ENCODE data around the gene SPECC1L.
"Not testable (repeated sequence)": the region's sequence is repeated elsewhere in the genome, so short reads cannot be mapped to it uniquely, and the experiment has no call there.

SPECC1L gene

DNA sequence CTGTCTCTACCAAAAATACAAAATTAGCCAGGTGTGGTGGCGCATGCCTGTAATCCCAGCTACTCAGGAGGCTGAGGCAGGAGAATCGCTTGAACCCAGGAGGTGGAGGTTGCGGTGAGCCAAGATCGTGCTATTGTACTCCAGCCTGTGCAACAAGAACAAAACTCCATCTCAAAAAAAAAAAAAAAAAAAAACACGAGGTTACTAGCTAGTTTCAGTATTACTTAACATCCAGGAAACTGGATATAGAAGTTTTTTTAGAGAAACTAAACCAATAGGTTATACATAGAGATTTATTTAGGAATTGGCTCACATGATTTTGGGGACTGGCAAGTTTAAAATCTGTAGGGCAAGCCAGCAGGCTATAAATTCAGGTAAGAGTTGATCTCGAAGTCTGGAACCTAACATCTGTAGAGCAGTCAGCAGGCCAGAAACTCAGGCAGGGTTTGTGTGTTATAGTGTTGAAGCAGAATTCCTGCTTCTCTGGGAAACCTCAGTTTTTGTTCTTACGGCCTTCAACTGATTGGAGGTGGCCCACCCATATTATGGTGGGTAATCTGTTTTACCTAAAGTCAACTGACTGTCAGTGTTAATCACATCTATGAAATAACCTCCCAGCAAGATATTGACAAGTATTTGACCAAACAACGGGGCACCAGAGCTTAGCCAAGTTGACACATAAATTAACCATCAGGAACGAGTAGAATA lies 29.5 kb upstream of the SPECC1L start:
- Mint-ChIP-seq H3K27ac (peak overlapping the region; percentile 67), H3K4me3 (peak overlapping the region; percentile 55), H3K4me1 (ENCODE audit: low read depth) (peaks cover 40% of the 10 kb centered on the region)
- H3K27me3 Mint-ChIP-seq (ENCODE audit: low read depth); H3K36me3 Mint-ChIP-seq (ENCODE audit: low read depth); H3K9me3 Mint-ChIP-seq; DNase-seq (ENCODE audit: low spot score): not testable (repeated sequence)

DNA sequence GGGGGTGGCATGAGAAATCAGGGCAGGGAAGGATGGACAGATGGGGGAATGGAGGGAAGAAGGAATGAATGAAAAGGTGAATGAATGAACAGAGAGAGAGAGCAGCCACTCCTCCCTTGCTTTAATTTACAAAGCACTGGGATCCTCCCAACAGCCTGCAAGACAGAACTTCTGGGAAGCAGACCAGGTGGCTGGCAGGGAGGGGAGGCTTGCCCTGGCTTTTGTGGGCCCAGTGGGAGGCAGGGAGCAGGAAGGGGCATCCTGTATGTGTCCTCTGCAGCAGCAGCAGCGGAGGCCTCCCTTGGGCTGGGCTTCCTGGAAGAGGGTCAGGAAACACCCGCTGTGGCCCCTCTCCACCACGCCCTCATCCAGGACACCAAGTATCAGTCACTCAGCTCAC lies 27.2 kb upstream of the SPECC1L start:
- not testable (repeated sequence) for DNase-seq (ENCODE audit: low spot score); H3K9me3 Mint-ChIP-seq; H3K36me3 Mint-ChIP-seq (ENCODE audit: low read depth); H3K27me3 Mint-ChIP-seq (ENCODE audit: low read depth)
- Mint-ChIP-seq H3K4me3 (peak overlapping the region; percentile 58), H3K27ac (peak overlapping the region; percentile 78), H3K4me1 (ENCODE audit: low read depth) (peaks cover 38% of the 10 kb centered on the region)

DNA sequence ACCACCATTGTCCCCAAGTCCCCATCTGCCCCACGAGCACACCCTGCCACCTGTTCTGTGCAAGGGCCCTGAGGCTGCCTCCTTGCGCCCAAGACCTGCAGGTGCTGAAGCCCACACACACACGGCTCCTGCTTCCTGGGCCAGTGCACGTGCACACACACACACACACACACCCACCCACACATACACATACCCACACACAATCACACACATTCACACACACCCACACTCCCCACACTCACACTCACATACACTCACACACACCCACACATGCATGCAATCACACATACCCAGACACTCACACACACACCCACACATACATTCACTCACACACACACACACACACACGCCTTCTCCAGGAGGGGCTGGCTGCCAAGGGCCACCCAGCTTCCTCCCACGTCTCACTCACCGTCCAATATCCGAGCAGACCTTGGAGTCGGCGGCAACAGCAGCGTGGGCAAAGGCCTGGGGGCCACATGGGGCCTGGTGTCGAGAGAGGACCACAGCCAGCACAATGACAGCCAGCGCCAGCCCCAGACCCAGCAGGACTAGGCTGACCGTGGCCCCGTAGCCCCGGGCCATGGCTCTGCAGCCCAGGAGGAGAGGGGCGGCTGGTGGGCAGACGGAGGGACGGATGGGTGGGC lies 26.4 kb upstream of the SPECC1L start:
- no peak for DNase-seq (ENCODE audit: low spot score)
- Mint-ChIP-seq H3K4me3 (peak overlapping the region; percentile 5), H3K36me3 (ENCODE audit: low read depth) (no peaks in the 10 kb centered on the region), H3K4me1 (ENCODE audit: low read depth) (peaks cover 38% of the 10 kb centered on the region), H3K9me3 (no peaks in the 10 kb centered on the region), H3K27me3 (ENCODE audit: low read depth) (no peaks in the 10 kb centered on the region), H3K27ac (peak overlapping the region; percentile 75)

DNA sequence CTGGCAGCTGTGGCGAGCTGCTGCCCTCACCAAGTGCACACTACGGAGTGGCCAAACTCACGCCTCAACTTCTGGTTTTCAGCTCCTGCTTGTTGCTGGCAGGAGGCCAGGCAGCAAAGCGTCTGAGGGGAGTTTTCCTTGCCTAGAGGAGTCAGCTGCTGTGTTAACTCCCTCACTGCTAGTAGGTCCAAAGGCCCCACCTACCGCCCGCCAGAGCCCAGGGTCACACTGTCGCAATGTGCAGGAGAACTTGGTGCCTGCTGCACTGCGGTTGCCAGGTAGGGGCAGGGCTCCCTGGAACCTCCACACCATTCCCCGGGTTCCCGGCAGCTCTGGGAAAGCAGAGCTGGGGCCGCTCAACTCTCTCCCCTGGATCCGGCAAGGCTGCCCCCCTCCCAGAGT lies 25.6 kb upstream of the SPECC1L start, which contains the start of gene GGT5:
Gene GGT5, minus strand, starts transcription at position 53 of the 402 bp plus-strand sequence. CDS start 357 bp downstream, outside the sequence.
- Mint-ChIP-seq H3K27ac (peak within 1 kb of the TSS; percentile 75), H3K4me1 (ENCODE audit: low read depth) (peaks cover 35% of the 10 kb centered on the region), H3K4me3 (peak within 1 kb of the TSS; percentile 5)
- DNase-seq (ENCODE audit: low spot score); H3K36me3 Mint-ChIP-seq (ENCODE audit: low read depth); H3K27me3 Mint-ChIP-seq (ENCODE audit: low read depth); H3K9me3 Mint-ChIP-seq: not testable (repeated sequence)

DNA sequence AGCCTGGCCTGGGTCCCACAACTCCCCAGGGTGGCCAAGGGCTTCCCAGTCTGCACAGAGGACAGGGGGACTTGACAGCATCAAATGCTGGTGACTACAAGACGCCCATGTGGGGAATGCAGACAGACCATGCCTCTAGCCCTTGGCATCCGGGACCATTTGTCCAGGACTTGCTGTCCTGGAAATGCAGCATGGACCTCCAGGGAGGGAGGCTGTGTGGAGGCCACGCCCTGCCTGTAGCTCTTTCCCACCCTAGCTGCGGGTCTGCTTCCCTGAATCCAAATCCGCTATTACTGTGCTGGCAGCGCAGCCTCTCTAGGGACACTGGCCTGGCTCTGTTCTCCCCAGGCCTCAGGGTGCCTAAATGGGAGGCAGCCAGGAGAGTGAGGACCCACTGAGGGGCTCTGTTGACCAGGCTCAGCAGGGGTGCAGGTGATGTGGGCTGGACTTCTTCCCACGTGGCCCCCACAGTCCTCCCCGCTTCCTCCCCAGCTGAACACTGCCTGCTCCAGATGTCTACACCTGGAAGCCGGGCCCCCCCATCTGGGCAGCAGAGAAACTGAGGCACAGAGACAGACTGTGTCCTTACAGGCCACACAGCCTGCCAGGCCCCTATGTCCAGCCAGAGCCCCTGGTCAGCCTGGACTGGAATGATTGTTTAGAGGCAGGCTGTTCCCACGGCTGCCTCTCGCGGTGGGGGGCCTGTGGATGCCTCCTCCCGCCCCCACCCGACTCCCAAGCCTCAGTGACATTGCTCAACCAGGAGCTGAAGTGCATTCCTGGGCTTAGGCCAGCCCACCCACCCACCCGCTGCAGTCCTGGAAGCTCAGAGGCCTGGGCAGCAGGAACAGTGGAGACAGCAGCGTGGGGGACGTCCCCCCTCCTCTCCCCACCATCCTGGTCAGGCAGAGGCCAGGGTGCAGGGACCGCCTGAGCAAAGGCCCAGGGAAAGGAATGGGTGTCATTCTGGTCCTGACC lies 24.8 kb upstream of the SPECC1L start:
- not testable (repeated sequence) for DNase-seq (ENCODE audit: low spot score); H3K36me3 Mint-ChIP-seq (ENCODE audit: low read depth); H3K27ac Mint-ChIP-seq; H3K27me3 Mint-ChIP-seq (ENCODE audit: low read depth); H3K9me3 Mint-ChIP-seq; H3K4me3 Mint-ChIP-seq
- peaks cover 28% of the 10 kb centered on the region for H3K4me1 Mint-ChIP-seq (ENCODE audit: low read depth)

DNA sequence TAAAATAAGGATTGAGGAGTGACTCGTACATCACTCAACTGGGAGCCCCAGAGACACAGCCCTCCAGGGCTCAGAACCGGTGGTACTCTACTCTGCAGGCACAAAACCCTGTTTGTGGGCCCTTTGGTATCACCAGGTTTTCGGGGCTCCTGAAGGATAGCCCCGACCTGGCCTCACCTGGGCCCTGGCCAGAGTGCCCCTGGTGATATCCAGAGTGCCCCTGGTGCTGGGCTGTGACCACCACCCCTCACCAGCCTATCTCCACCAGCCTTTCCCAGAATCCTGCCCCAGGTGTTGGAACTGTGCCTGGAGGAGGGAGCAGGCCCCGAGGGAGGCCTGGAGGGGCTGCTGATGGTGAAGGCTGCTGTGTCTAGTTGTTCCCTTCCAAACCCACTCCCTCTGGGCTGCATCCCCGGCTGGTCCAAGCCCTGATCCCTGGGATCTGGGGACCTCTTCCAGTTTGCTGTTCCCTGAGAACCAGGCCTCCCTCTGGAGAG lies 23.6 kb upstream of the SPECC1L start:
- Mint-ChIP-seq H3K27me3 (ENCODE audit: low read depth) (no peaks in the 10 kb centered on the region), H3K9me3 (no peaks in the 10 kb centered on the region), H3K36me3 (ENCODE audit: low read depth) (no peaks in the 10 kb centered on the region), H3K4me1 (ENCODE audit: low read depth) (peaks cover 19% of the 10 kb centered on the region), H3K27ac (no peak overlapping the region), H3K4me3 (no peak overlapping the region)
- DNase-seq (ENCODE audit: low spot score), result no peak

DNA sequence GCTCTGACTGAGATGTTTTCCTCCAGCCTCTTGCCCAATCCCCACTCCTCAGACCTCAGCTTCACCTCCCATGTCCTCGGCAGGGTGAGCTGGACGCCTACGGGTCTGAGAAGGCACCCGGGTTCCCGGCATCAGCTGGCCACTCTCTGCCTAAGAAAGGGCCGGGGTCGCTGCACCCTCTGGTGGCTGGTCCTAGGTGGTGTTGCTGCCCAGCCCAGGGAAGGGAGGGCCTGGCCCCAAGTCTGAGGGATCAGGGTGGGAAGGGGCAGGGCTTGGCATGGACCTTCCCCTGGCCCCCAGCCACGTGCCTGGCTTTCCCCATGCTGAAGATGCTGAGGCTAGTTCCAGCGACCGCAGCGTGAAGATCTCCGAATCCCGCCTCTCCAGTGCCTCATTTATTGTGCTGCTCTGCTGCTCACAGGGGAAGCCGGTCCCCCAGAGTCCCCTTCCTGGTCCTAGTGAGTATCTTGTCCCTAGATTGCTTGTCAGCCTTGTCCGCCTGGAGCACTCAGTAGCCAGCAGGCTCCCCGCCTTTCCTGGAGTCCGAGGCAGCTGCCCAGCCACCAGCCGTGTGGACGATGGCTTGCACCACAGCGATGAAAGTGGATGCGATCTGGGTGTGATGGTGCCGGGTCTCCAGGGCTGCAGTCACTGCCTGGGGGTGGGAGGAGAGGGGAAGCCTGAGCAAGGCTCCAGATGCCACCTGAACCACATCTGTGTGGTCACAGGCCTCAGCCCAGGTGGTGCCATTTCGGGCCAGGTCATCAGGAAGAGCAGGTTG lies 22.9 kb upstream of the SPECC1L start:
- no peaks in the 10 kb centered on the region for H3K36me3 Mint-ChIP-seq (ENCODE audit: low read depth)
- H3K27ac Mint-ChIP-seq, result no peak overlapping the region
- H3K4me3 Mint-ChIP-seq, result no peak overlapping the region
- peaks cover 13% of the 10 kb centered on the region for H3K4me1 Mint-ChIP-seq (ENCODE audit: low read depth)
- H3K27me3 Mint-ChIP-seq (ENCODE audit: low read depth), result no peaks in the 10 kb centered on the region
- H3K9me3 Mint-ChIP-seq, result no peaks in the 10 kb centered on the region
- DNase-seq (ENCODE audit: low spot score), result peak; percentile 48

DNA sequence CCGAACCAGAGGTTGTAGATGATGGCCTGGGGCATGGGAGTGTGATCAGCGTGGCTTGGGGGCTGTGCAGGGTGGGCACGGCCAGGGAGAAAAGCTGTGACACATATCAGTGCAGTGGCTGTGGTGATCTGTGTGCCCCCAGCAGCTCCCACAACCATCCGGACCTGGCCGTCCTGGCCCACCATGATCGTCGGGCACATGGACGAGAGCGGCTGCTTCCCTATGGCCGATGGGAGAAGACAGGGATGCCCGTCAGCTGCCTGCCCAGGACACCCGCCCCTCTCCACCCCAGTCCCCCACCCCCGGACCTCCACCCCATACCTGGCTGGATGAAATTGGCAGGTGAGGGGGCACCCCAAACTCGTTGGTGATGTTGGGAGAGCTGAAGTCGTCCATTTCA lies 22.0 kb upstream of the SPECC1L start:
- DNase-seq (ENCODE audit: low spot score); H3K4me3 Mint-ChIP-seq; H3K4me1 Mint-ChIP-seq (ENCODE audit: low read depth); H3K27me3 Mint-ChIP-seq (ENCODE audit: low read depth); H3K9me3 Mint-ChIP-seq; H3K27ac Mint-ChIP-seq; H3K36me3 Mint-ChIP-seq (ENCODE audit: low read depth): not testable (repeated sequence)

DNA sequence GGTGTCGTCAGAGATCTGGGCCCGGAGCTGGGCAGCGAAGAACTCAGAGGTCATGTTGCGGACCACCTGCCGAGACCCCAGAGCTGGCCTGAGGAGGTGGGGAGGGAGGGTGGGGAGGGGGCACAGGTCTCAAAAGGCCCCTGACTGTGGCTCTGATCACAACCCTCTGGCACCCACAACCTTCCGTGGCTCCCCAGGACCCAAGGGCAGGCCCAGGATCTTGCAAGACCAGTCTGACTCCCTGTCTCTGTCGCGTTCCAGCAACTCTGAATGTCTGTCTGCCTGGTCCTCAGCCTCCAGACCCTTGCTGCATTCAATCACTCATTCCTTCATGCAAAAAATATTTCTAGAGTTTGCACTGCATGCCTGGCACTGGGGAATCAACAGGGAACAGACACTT lies 21.2 kb upstream of the SPECC1L start:
- H3K4me3 Mint-ChIP-seq; DNase-seq (ENCODE audit: low spot score); H3K36me3 Mint-ChIP-seq (ENCODE audit: low read depth); H3K27ac Mint-ChIP-seq; H3K27me3 Mint-ChIP-seq (ENCODE audit: low read depth); H3K4me1 Mint-ChIP-seq (ENCODE audit: low read depth); H3K9me3 Mint-ChIP-seq: not testable (repeated sequence)

DNA sequence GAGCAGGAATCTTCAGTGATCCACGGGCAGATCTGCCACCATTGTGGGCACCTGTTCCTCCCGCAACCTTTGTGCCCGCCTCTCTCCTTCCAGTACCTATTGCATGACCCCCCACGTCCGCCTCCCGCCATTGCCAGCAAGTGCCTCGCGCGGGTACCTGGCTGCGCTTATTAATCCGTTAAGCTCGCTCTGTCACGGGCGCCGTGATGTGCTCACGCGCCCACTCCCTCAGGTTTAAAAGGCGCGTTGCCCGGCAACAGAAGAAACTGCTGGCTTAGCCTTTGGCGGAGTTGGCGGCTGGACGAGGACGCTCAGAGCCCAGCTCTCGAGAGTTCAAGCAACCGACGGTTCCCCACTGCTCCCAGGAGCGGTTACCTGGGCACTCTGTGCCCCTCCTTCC lies 19.3 kb upstream of the SPECC1L start:
- DNase-seq (ENCODE audit: low spot score); H3K27me3 Mint-ChIP-seq (ENCODE audit: low read depth); H3K27ac Mint-ChIP-seq; H3K4me3 Mint-ChIP-seq; H3K9me3 Mint-ChIP-seq; H3K4me1 Mint-ChIP-seq (ENCODE audit: low read depth); H3K36me3 Mint-ChIP-seq (ENCODE audit: low read depth): not testable (repeated sequence)

DNA sequence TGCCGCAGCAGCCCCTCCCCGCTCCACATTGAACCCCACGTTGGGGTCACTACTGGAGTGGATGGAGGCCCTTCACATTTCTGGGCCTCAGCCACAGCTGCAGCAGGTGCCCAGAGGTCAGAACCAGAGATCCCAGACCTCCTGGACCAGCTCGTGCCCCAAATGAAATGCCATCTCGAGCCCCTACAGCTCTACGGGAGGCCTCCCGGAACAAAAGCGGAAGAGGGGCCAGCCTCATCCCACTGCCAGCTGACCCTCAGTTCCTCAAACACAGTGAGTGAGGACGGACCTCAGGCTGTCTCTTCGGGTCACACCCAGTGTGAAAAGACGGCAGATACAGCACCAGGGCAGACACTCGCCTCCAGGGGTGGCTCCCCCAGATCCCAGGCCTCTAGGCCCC lies 17.5 kb upstream of the SPECC1L start:
- DNase-seq (ENCODE audit: low spot score); H3K4me3 Mint-ChIP-seq; H3K36me3 Mint-ChIP-seq (ENCODE audit: low read depth); H3K9me3 Mint-ChIP-seq; H3K27ac Mint-ChIP-seq; H3K27me3 Mint-ChIP-seq (ENCODE audit: low read depth); H3K4me1 Mint-ChIP-seq (ENCODE audit: low read depth): not testable (repeated sequence)

DNA sequence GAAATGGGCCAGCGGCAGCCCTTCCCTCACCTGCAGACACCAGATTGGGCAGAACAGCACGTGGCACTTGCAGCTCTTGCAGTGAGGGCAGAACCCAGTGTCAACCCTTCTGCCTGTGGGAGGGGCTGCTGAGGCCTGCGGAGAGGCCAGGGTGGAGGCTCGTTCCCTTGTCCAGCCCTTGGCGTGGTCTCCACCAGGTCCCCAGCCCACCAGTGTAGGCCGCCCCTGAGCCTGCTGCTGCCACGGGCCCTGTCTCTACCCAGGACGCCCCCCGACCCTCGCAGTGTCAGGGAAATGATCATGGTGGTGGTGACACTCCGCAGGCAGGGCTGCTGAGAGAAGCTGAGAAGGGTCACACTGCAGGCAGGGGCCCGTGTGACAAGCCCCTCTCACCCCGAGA lies 14.5 kb upstream of the SPECC1L start:
- not testable (repeated sequence) for H3K27ac Mint-ChIP-seq, H3K4me3 Mint-ChIP-seq

DNA sequence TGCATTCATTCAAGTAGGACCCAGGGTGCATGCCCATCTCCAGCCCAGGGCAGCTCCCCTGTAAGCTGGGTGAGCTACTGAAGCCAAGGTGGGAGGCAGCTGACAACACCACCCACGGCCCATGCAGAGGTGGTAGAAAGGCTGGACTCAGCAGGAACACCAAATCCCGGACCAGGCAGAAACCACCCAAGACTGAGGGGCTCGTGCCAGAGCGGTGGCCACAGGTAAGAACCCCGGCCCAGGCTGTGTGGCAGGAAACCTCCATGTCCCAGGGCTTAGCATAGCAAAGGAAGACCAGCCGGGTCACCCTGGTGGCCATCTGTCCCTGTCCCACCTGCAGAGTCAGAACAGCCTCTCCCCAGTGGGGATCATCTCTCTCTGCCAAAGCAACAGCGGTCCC lies 13.9 kb upstream of the SPECC1L start:
- not testable (repeated sequence) for H3K4me1 Mint-ChIP-seq (ENCODE audit: low read depth); H3K27ac Mint-ChIP-seq; H3K27me3 Mint-ChIP-seq (ENCODE audit: low read depth); H3K9me3 Mint-ChIP-seq; H3K4me3 Mint-ChIP-seq; DNase-seq (ENCODE audit: low spot score); H3K36me3 Mint-ChIP-seq (ENCODE audit: low read depth)

More for the DNA sequence above, 14.5 kb upstream of the SPECC1L start:
- not testable (repeated sequence) for H3K4me1 Mint-ChIP-seq (ENCODE audit: low read depth); DNase-seq (ENCODE audit: low spot score); H3K36me3 Mint-ChIP-seq (ENCODE audit: low read depth); H3K27me3 Mint-ChIP-seq (ENCODE audit: low read depth); H3K9me3 Mint-ChIP-seq

All from T-helper 2 cell treated with Interferon-gamma antibody and Interleukin-4, amounts not matched to agents 5 μg/mL and 100 μg/mL, for 36 hours (primary cell).